H1 (cell line): Measurements from ENCODE around the gene CRABP1.

ENCODE experiments used
- BRCA1 ChIP-seq: IDR thresholded peaks from 2 replicates; pipeline ENCODE4 v1.6.1; 2012; ENCODE audit warnings: low read depth, low read length, improper control_type of control experiment
- CEBPB ChIP-seq: IDR thresholded peaks from 2 replicates; pipeline ENCODE4 v1.6.1; 2012; ENCODE audit warnings: low read depth, low read length
- EP300 ChIP-seq, 2 experiments: IDR thresholded peaks; 1 replicate in 1 of 2; 2 replicates in 1 of 2; pipeline ENCODE4 v1.6.1; 2011 to 2012; ENCODE audit warnings: low read depth in 2 of 2, low read length in 2 of 2, mild to moderate bottlenecking in 2 of 2, borderline replicate concordance in 1 of 2, inconsistent platforms in 1 of 2, moderate library complexity in 1 of 2
- EZH2 ChIP-seq: fragments of 200-600 bp; sonication (generic); IDR thresholded peaks from 2 replicates; pipeline ENCODE4 v1.7.1; 2012; ENCODE audit warnings: low read depth, mild to moderate bottlenecking, moderate library complexity, low read length, inconsistent platforms; ENCODE audit not compliant: severe bottlenecking
- FOSL1 ChIP-seq: IDR thresholded peaks from 2 replicates; pipeline ENCODE4 v1.6.1; 2011; ENCODE audit warnings: mild to moderate bottlenecking, low read depth, low read length, moderate library complexity; ENCODE audit not compliant: insufficient read depth
- GABPA ChIP-seq: IDR thresholded peaks from 2 replicates; pipeline ENCODE4 v1.6.1; 2011; ENCODE audit warnings: mild to moderate bottlenecking, low read length, moderate library complexity, borderline replicate concordance; ENCODE audit not compliant: insufficient read depth
- HDAC6 ChIP-seq: IDR thresholded peaks from one replicate; pipeline ENCODE4 v1.7.1; 2012; ENCODE audit warnings: low read depth, mild to moderate bottlenecking, inconsistent platforms, low read length, moderate library complexity
- JUN ChIP-seq: IDR thresholded peaks from 2 replicates; pipeline ENCODE4 v1.6.1; 2011; ENCODE audit warnings: low read depth, mild to moderate bottlenecking, improper control_type of control experiment, low read length
- POLR2AphosphoS5 ChIP-seq: IDR thresholded peaks from 2 replicates; pipeline ENCODE4 v1.6.1; 2011; ENCODE audit warnings: low read depth, low read length
- RXRA ChIP-seq: IDR thresholded peaks from 2 replicates; pipeline ENCODE4 v1.6.1; 2011; ENCODE audit warnings: low read depth, mild to moderate bottlenecking, low read length, moderate library complexity; ENCODE audit not compliant: insufficient read depth
- SP1 ChIP-seq: IDR thresholded peaks from 2 replicates; pipeline ENCODE4 v1.6.1; 2011; ENCODE audit warnings: low read depth, low read length
- TF ChIP-seq, protein P1 (sequence below): IDR thresholded peaks from 2 replicates; pipeline ENCODE4 v1.6.1; 2011; ENCODE audit warnings: low read length, improper control_type of control experiment
- TF ChIP-seq, protein P2 (sequence below), 3 experiments: IDR thresholded peaks; 1 replicate in 2 of 3; 2 replicates in 1 of 3; pipeline versions ENCODE4 v1.5.1 to v1.6.1; 2011; ENCODE audit warnings: low read length in 3 of 3, mild to moderate bottlenecking in 3 of 3, inconsistent platforms in 2 of 3, low read depth in 1 of 3, moderate library complexity in 1 of 3; ENCODE audit not compliant: insufficient read depth in 1 of 3; ENCODE audit errors: control extremely low read depth in 1 of 3

DNA sequence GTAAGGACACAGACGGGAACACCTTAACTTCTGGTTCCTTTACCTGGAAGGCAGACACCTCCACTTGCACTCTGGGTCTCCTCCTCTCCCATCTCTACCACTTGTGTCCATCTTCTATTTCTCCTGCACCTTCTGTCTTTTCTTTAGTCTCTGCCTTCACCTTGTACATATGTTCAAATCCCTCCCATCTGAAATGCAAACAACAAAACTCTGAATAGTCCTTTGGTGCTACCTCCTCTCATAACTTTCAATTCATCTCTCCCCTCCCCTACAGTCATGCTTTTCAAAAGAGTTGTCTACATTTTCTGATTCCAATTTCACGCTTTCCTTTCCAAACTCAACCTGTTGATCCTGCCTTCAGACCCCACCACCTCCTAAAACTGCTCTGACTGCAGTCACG is 5.3 kb upstream of the CRABP1 start:
- no peak for TF ChIP-seq CEBPB
- no peak for TF ChIP-seq EP300 (IDR thresholded peaks at IDR 0.05; ENCODE audit: borderline replicate concordance in 1 of 2, low read depth in 2 of 2, low read length in 2 of 2)
- TF ChIP-seq, protein P1, sequence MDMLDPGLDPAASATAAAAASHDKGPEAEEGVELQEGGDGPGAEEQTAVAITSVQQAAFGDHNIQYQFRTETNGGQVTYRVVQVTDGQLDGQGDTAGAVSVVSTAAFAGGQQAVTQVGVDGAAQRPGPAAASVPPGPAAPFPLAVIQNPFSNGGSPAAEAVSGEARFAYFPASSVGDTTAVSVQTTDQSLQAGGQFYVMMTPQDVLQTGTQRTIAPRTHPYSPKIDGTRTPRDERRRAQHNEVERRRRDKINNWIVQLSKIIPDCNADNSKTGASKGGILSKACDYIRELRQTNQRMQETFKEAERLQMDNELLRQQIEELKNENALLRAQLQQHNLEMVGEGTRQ: no peak
- TF ChIP-seq, protein P2, sequence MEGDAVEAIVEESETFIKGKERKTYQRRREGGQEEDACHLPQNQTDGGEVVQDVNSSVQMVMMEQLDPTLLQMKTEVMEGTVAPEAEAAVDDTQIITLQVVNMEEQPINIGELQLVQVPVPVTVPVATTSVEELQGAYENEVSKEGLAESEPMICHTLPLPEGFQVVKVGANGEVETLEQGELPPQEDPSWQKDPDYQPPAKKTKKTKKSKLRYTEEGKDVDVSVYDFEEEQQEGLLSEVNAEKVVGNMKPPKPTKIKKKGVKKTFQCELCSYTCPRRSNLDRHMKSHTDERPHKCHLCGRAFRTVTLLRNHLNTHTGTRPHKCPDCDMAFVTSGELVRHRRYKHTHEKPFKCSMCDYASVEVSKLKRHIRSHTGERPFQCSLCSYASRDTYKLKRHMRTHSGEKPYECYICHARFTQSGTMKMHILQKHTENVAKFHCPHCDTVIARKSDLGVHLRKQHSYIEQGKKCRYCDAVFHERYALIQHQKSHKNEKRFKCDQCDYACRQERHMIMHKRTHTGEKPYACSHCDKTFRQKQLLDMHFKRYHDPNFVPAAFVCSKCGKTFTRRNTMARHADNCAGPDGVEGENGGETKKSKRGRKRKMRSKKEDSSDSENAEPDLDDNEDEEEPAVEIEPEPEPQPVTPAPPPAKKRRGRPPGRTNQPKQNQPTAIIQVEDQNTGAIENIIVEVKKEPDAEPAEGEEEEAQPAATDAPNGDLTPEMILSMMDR (IDR thresholded peaks at IDR 0.05; ENCODE audit: control extremely low read depth in 1 of 3, insufficient read depth in 1 of 3, low read depth in 1 of 3, low read length in 3 of 3): no peak
- no peak for TF ChIP-seq JUN
- no peak for TF ChIP-seq EZH2
- TF ChIP-seq BRCA1: no peak
- no peak for TF ChIP-seq HDAC6
- TF ChIP-seq RXRA: no peak
- TF ChIP-seq FOSL1: no peak
- no peak for TF ChIP-seq GABPA
- TF ChIP-seq SP1: no peak
- TF ChIP-seq POLR2AphosphoS5: no peak
